Measurements from ENCODE around the gene ZBTB7B. TPM values are rescaled to one million over a fixed set of nuclear protein-coding genes. Genes with fewer than 3 reads are reported as not detected.

Gene ZBTB7B
- total and polyA plus RNA-seq, 9 of the 15 experiments (the other 6 are each of a cell fraction or from before 2014, with no cell fraction given), result 0.04 to 46.5 (median 15.2) TPM

GRCh38 chr1:154957091-154957657 is 45.4 kb upstream of the ZBTB7B start:
- H3K4me2 ChIP-seq (ENCODE audit: insufficient read depth, low read length), result peak overlapping the region; percentile 90
- H3K9ac ChIP-seq (ENCODE audit: insufficient read depth in 1 of 2, low read depth in 2 of 2, low read length in 2 of 2), result peak overlapping the region; percentile 22 to 77; a peak in 2 of 4 replicates
- 25% methylated on average over 9 of the region's 9 CpGs for WGBS (ENCODE audit: insufficient coverage, low coverage, missing lambda C conversion rate)
- H3K4me3 ChIP-seq, result no peak overlapping the region
- no peaks in the 10 kb centered on the region for H3K9me3 ChIP-seq (replicated peaks; ENCODE audit: control insufficient read depth, insufficient read depth, low read depth, low read length)
- no TSS peak for BruUV-seq (replicated peaks)
- peaks cover 26 to 46% of the 10 kb centered on the region in 2 experiments for H3K4me1 ChIP-seq (replicated peaks in 1 of 2; ENCODE audit: control insufficient read depth in 2 of 2, insufficient read depth in 2 of 2, low read length in 2 of 2)
- FAIRE-seq (no peak), DNase-seq (ENCODE audit: extremely low read depth in 1 of 4, low spot score in 3 of 4) (no peak), ATAC-seq (no peak)
- in situ Hi-C loops (cut with MboI), result loop anchor here (5.0 kb wide), 1 partner anchor 105 kb away; the partner anchor contains the start of gene EFNA4
- ChIA-PET CTCF (ENCODE audit: low intra/inter-chr PET ratio) (no interaction called here), POLR2A (interaction anchor here (0.8 to 4.8 kb wide), 5 partner anchors 14 to 60 kb away, joined by 3 to 20 read pairs (median 12); partner anchors contain the start of genes CKS1B, LENEP and SHC1)
- no peaks in the 10 kb centered on the region for H4K20me1 ChIP-seq (replicated peaks; ENCODE audit: control insufficient read depth, insufficient read depth, low read length)
- H3K9me1 ChIP-seq (ENCODE audit: control insufficient read depth, insufficient read depth, low read length), result no peaks in the 10 kb centered on the region
- H2AFZ ChIP-seq (ENCODE audit: low read depth, low read length), result no peak overlapping the region
- H3K79me2 ChIP-seq (ENCODE audit: control insufficient read depth, insufficient read depth, low read length), result peaks cover 27% of the 10 kb centered on the region
- intact Hi-C loops (cut with micrococcal nuclease), result no loop called here
- H3K27ac ChIP-seq (ENCODE audit: extremely low read depth, low read depth, low read length), result no peak overlapping the region; the same call in 2 of the 3 replicates
- H3K27me3 ChIP-seq (ENCODE audit: control insufficient read depth in 2 of 2, insufficient read depth in 2 of 2, low read length in 2 of 2), result no peaks in the 10 kb centered on the region
- H3K36me3 ChIP-seq (ENCODE audit: control insufficient read depth, insufficient read depth, low read length), result peaks cover 22% of the 10 kb centered on the region; the same call in 2 of the 3 replicates
- TF ChIP-seq KLF1 (tag; IDR thresholded peaks at IDR 0.05), result peak; percentile 93
- TF ChIP-seq TEAD4 (IDR thresholded peaks at IDR 0.05; ENCODE audit: low read length), result 0 out of 2 replicates have a peak, but pooled peaks have one; percentile 38
- TF ChIP-seq TEAD4 (CRISPR knock-in tag; IDR thresholded peaks at IDR 0.05; ENCODE audit: borderline replicate concordance), result no peak
- TF ChIP-seq POLR2B (IDR thresholded peaks at IDR 0.05; ENCODE audit: low read depth, partially characterized antibody), result peak; percentile 8
- TF ChIP-seq XRCC4 (IDR thresholded peaks at IDR 0.05; ENCODE audit: extremely low read depth, insufficient read depth, insufficient read length), result no peak

GRCh38 chr1:154958036-154958435 is 44.6 kb upstream of the ZBTB7B start:
- ATAC-seq, result no peak
- H3K27me3 ChIP-seq (ENCODE audit: control insufficient read depth in 2 of 2, insufficient read depth in 2 of 2, low read length in 2 of 2), result no peaks in the 10 kb centered on the region
- peaks cover 27% of the 10 kb centered on the region; the same call in 2 of the 3 replicates for H3K36me3 ChIP-seq (ENCODE audit: control insufficient read depth, insufficient read depth, low read length)
- no peaks in the 10 kb centered on the region for H3K9me1 ChIP-seq (ENCODE audit: control insufficient read depth, insufficient read depth, low read length)
- H3K79me2 ChIP-seq (ENCODE audit: control insufficient read depth, insufficient read depth, low read length), result peaks cover 35% of the 10 kb centered on the region
- TF ChIP-seq, protein P1, sequence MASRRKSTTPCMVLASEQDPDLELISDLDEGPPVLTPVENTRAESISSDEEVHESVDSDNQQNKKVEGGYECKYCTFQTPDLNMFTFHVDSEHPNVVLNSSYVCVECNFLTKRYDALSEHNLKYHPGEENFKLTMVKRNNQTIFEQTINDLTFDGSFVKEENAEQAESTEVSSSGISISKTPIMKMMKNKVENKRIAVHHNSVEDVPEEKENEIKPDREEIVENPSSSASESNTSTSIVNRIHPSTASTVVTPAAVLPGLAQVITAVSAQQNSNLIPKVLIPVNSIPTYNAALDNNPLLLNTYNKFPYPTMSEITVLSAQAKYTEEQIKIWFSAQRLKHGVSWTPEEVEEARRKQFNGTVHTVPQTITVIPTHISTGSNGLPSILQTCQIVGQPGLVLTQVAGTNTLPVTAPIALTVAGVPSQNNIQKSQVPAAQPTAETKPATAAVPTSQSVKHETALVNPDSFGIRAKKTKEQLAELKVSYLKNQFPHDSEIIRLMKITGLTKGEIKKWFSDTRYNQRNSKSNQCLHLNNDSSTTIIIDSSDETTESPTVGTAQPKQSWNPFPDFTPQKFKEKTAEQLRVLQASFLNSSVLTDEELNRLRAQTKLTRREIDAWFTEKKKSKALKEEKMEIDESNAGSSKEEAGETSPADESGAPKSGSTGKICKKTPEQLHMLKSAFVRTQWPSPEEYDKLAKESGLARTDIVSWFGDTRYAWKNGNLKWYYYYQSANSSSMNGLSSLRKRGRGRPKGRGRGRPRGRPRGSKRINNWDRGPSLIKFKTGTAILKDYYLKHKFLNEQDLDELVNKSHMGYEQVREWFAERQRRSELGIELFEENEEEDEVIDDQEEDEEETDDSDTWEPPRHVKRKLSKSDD (conservative IDR thresholded peaks at IDR 0.05; ENCODE audit: low read length), result no peak
- no peak for TF ChIP-seq TEAD2 (tag; IDR thresholded peaks at IDR 0.05)
- no peak for TF ChIP-seq CGGBP1 (CRISPR knock-in tag; IDR thresholded peaks at IDR 0.05)
- TF ChIP-seq ZNF24 (IDR thresholded peaks at IDR 0.05), result no peak
- TF ChIP-seq, protein P2, sequence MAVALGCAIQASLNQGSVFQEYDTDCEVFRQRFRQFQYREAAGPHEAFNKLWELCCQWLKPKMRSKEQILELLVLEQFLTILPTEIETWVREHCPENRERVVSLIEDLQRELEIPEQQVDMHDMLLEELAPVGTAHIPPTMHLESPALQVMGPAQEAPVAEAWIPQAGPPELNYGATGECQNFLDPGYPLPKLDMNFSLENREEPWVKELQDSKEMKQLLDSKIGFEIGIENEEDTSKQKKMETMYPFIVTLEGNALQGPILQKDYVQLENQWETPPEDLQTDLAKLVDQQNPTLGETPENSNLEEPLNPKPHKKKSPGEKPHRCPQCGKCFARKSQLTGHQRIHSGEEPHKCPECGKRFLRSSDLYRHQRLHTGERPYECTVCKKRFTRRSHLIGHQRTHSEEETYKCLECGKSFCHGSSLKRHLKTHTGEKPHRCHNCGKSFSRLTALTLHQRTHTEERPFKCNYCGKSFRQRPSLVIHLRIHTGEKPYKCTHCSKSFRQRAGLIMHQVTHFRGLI (CRISPR knock-in tag; IDR thresholded peaks at IDR 0.05), result no peak
- WGBS (ENCODE audit: insufficient coverage, low coverage, missing lambda C conversion rate), result 68% methylated on average over 2 of the region's 2 CpGs
- no peak for DNase-seq (ENCODE audit: extremely low read depth in 1 of 4, low spot score in 3 of 4)
- CTCF ChIA-PET (ENCODE audit: low intra/inter-chr PET ratio), result no interaction called here
- no peak overlapping the region for H2AFZ ChIP-seq (ENCODE audit: low read depth, low read length)
- TSS peak; percentile 8 for BruUV-seq (replicated peaks)
- H3K4me1 ChIP-seq (replicated peaks in 1 of 2; ENCODE audit: control insufficient read depth in 2 of 2, insufficient read depth in 2 of 2, low read length in 2 of 2), result peaks cover 27 to 44% of the 10 kb centered on the region in 2 experiments; a peak in 4 of 5 replicates
- no peak overlapping the region for H3K4me3 ChIP-seq
- H3K9ac ChIP-seq (ENCODE audit: insufficient read depth in 1 of 2, low read depth in 2 of 2, low read length in 2 of 2), result no peak overlapping the region
- H3K9me3 ChIP-seq (replicated peaks; ENCODE audit: control insufficient read depth, insufficient read depth, low read depth, low read length), result no peaks in the 10 kb centered on the region
- in situ Hi-C loops (cut with MboI) (loop anchor here (5.0 kb wide), 1 partner anchor 104 kb away; the partner anchor contains the start of gene EFNA4), intact Hi-C loops (cut with micrococcal nuclease) (no loop called here)
- no peak for FAIRE-seq
- POLR2A ChIA-PET, result interaction anchor here (4.8 kb wide), 1 partner anchor 13 kb away, joined by 20 read pairs; the partner anchor contains the start of gene SHC1
- no peaks in the 10 kb centered on the region for H4K20me1 ChIP-seq (replicated peaks; ENCODE audit: control insufficient read depth, insufficient read depth, low read length)
- H3K27ac ChIP-seq (ENCODE audit: extremely low read depth, low read depth, low read length), result no peak overlapping the region
- H3K4me2 ChIP-seq (ENCODE audit: insufficient read depth, low read length), result no peak overlapping the region

Data from K562 (cell line).